Hepatocyte (in vitro differentiated cells): ENCODE data around the gene DHDDS.

Experiments
- CTCF ChIP-seq: fragments of 200-600 bp; sonication (generic); IDR thresholded peaks from 2 replicates; pipeline ENCODE4 v1.5.1; 2016; ENCODE audit warnings: antibody characterized with exemption, mild to moderate bottlenecking; ENCODE audit not compliant: poor library complexity
- EZH2phosphoT487 ChIP-seq: fragments of 200-600 bp; sonication (generic); IDR thresholded peaks from one replicate; pipeline ENCODE4 v1.6.1; 2018; ENCODE audit warnings: antibody characterized with exemption, mild to moderate bottlenecking, low read depth, moderate library complexity; ENCODE audit not compliant: unreplicated experiment, severe bottlenecking

DNA sequence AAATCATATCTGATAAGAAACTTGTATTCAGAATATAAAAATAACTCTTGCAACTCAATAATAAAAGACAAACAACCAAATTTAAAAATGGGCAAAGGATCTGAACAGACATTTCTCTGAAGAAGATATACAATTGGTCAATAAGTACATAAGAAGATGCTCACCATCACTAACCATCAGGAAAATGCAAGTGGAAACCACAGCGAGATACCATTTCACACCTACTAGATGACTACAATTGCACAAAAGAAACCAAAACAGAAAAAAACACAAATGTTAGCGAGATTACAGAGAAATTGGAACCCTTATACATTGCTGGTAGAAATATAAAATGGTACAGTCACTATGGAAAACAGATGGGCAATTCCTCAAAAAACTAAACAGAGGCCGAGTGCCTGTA is 48.0 kb upstream of the DHDDS start:
- no peak for TF ChIP-seq CTCF
- TF ChIP-seq EZH2phosphoT487, result no peak
